K562 (cell line): Measurements from ENCODE around the gene WDFY2.

ENCODE experiments used
- DDX20 ChIP-seq: fragments of 450-650 bp; IDR thresholded peaks from 2 replicates; pipeline ENCODE4 v1.6.1; 2016; ENCODE audit warnings: missing genetic modification characterization, low read depth, mild to moderate bottlenecking, missing compliant biosample characterization, moderate library complexity
- EP300 ChIP-seq: IDR thresholded peaks from 2 replicates; pipeline ENCODE4 v1.6.1; 2012; ENCODE audit warnings: low read length, improper control_type of control experiment
- KDM5B ChIP-seq: fragments of 200-600 bp; sonication (generic); IDR thresholded peaks from 2 replicates; pipeline ENCODE4 v1.6.1; 2012; ENCODE audit warnings: low read depth, mild to moderate bottlenecking, moderate library complexity, low read length, control low read depth, inconsistent platforms; ENCODE audit not compliant: insufficient replicate concordance
- MAZ ChIP-seq, 2 experiments: fragments of 450-650 bp in 1 of 2; sonication (generic) in 1 of 2; formaldehyde crosslinking; IDR thresholded peaks in 1 of 2; conservative IDR thresholded peaks in 1 of 2; 2 replicates each; pipeline versions ENCODE4 v1.4.0 to v1.5.0; 2020; ENCODE audit warnings: mild to moderate bottlenecking in 1 of 2, missing genetic modification reagents in 1 of 2
- RAD51 ChIP-seq: fragments of 450-650 bp; IDR thresholded peaks from 2 replicates; pipeline ENCODE4 v1.7.1; 2016; ENCODE audit warnings: low read depth, mild to moderate bottlenecking, borderline replicate concordance
- TAF1 ChIP-seq: IDR thresholded peaks from 2 replicates; pipeline ENCODE4 v1.6.1; 2011; ENCODE audit warnings: mild to moderate bottlenecking, low read length, moderate library complexity; ENCODE audit not compliant: insufficient read depth, control insufficient read depth, severe bottlenecking; ENCODE audit errors: extremely low read depth
- TCF7L2 ChIP-seq: fragments of 150-350 bp; IDR thresholded peaks from 2 replicates; pipeline ENCODE4 v1.6.1; 2016; ENCODE audit warnings: low read depth, mild to moderate bottlenecking, low read length, moderate library complexity
- TRIM24 ChIP-seq, 2 experiments: fragments of 450-650 bp; IDR thresholded peaks; 2 replicates each; pipeline ENCODE4 v1.6.1; 2016

- TF ChIP-seq DDX20 (tag) (no peak), MAZ (CRISPR knock-in tag; conservative IDR thresholded peaks at IDR 0.05 in 1 of 2, IDR thresholded peaks at IDR 0.05 in 1 of 2) (no peak), TAF1 (no peak), EP300 (no peak), TRIM24 (IDR thresholded peaks at IDR 0.05) (no peak), TCF7L2 (no peak), RAD51 (no peak), KDM5B (no peak)
These were observed 172.4 kb downstream of the WDFY2 start for GRCh38 chr13:51756651-51757050.
